PC-3 (cell line): ENCODE measurements around the gene RBSN. TPM values are rescaled to one million over a fixed set of nuclear protein-coding genes. Genes with fewer than 3 reads are reported as not detected.

ENCODE experiments used
- ATAC-seq: fragments of 200-7000 bp; cut with Tn5 transposase; 2 replicates; pipeline ENCODE4 v1.9.1; 2020; ENCODE audit warnings: mild to moderate bottlenecking, moderate library complexity
- BruUV-seq: library from RNA; stranded (reverse); fragments of 400-500 nt; replicated peaks from 2 replicates; lab custom pipeline; 2021; lab: Mats Ljungman, UMichigan
- CTCF ChIA-PET: fragments of 300-600 bp; sonication (Branson Sonifier 250); formaldehyde crosslinking; loops from one replicate; lab custom pipeline; 2022; ENCODE audit warnings: antibody characterized with exemption; lab: Charles Lee
- POLR2A ChIA-PET: fragments of 300-600 bp; sonication (Branson Sonifier 250); formaldehyde crosslinking; loops from one replicate; lab custom pipeline; 2022; ENCODE audit warnings: antibody characterized with exemption; ENCODE audit not compliant: unreplicated experiment; lab: Charles Lee
- DNase-seq: peaks from one replicate; pipeline ENCODE4 v3.0.0-alpha.2; 2015
- H2AFZ ChIP-seq: fragments of 300-600 bp; sonication (generic); 2 replicates; pipeline ENCODE4 v1.6.0; 2016; ENCODE audit warnings: antibody characterized with exemption, low read length
- H3F3A ChIP-seq: fragments of 300-600 bp; sonication (generic); one replicate; pipeline ENCODE4 v1.6.0; 2017; ENCODE audit warnings: antibody characterized with exemption, low read length, control low read depth, mild to moderate bottlenecking; ENCODE audit not compliant: unreplicated experiment
- H3K27ac ChIP-seq: fragments of 300-600 bp; sonication (generic); 2 replicates; pipeline ENCODE4 v1.5.1; 2016; ENCODE audit warnings: mild to moderate bottlenecking, low read length
- H3K27me3 ChIP-seq: fragments of 300-600 bp; sonication (generic); 2 replicates; pipeline ENCODE4 v1.6.1; 2016; ENCODE audit warnings: low read length, mixed read lengths
- H3K36me3 ChIP-seq: fragments of 300-600 bp; sonication (generic); 2 replicates; pipeline ENCODE4 v1.6.1; 2016; ENCODE audit warnings: low read depth, mixed run types, low read length, mixed read lengths
- H3K4me1 ChIP-seq: fragments of 300-600 bp; sonication (generic); 2 replicates; pipeline ENCODE4 v1.5.1; 2016; ENCODE audit warnings: low read length; ENCODE audit not compliant: insufficient read depth
- H3K4me2 ChIP-seq: fragments of 300-600 bp; sonication (generic); 2 replicates; pipeline ENCODE4 v1.6.0; 2016; ENCODE audit warnings: low read length
- H3K4me3 ChIP-seq: fragments of 300-600 bp; sonication (generic); 2 replicates; pipeline ENCODE4 v1.5.1; 2016; ENCODE audit warnings: mild to moderate bottlenecking, low read length, mixed read lengths
- H3K79me2 ChIP-seq: fragments of 300-600 bp; sonication (generic); 2 replicates; pipeline ENCODE4 v1.6.1; 2017; ENCODE audit warnings: low read length, mixed read lengths
- H3K9ac ChIP-seq: fragments of 300-600 bp; sonication (generic); 2 replicates; pipeline ENCODE4 v1.6.0; 2016; ENCODE audit warnings: mild to moderate bottlenecking, low read length
- H3K9me2 ChIP-seq: fragments of 300-600 bp; sonication (generic); replicated peaks from 2 replicates; pipeline ENCODE4 v1.6.1; 2016; ENCODE audit warnings: mixed run types, low read length, mixed read lengths
- H3K9me3 ChIP-seq: fragments of 300-600 bp; sonication (generic); 2 replicates; pipeline ENCODE4 v1.6.1; 2016; ENCODE audit warnings: low read length, mixed read lengths
- H4K20me1 ChIP-seq: fragments of 300-600 bp; sonication (generic); 2 replicates; pipeline ENCODE4 v1.6.1; 2016; ENCODE audit warnings: low read length, mixed read lengths
- EZH2 ChIP-seq: fragments of 300-600 bp; sonication (generic); IDR thresholded peaks from one replicate; pipeline ENCODE4 v1.6.1; 2017; ENCODE audit warnings: antibody characterized with exemption, mild to moderate bottlenecking, low read length; ENCODE audit not compliant: unreplicated experiment
- EZH2phosphoT487 ChIP-seq: fragments of 300-600 bp; sonication (generic); IDR thresholded peaks from 2 replicates; pipeline ENCODE4 v1.6.1; 2018; ENCODE audit warnings: mild to moderate bottlenecking, antibody characterized with exemption, low read length, borderline replicate concordance
- intact Hi-C: fragments of 100-400 bp; cut with micrococcal nuclease; formaldehyde crosslinking; loops from 2 replicates; pipeline ENCODE4 v1.9.0; 2023
- total RNA-seq: library from RNA; depleted of rRNA; stranded (reverse); fragments of >200 nt; gene quantifications from 2 replicates; pipeline ENCODE4 v1.2.3, GENCODE V29; 2014
- TF ChIP-seq, protein P1 (sequence below): fragments of 300-600 bp; sonication (generic); conservative IDR thresholded peaks from 2 replicates; pipeline ENCODE4 v1.5.1; 2017; ENCODE audit warnings: antibody characterized with exemption, low read depth, mild to moderate bottlenecking, low read length

Gene RBSN
- total RNA-seq, 1 experiment from 2014 or later = 18.7 TPM

DNA sequence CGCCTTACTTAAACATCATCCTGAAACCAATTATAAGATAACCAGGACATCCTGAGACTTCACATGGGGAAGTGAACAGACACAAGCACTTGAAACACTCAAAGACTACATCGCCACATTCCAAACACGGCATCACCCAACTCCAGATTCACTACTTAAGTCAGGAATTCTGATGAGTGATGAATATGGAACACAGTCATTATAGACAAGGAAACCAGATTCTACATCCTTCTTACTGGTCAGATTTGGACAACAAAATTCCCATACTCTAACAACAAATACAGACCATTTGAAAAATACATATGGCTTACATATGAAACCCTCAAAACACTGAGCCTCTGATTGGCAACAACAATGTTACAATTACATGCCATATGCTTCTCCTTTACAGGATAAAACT is 13.1 kb upstream of the RBSN start:
- no peaks in the 10 kb centered on the region for H3K79me2 ChIP-seq
- no peaks in the 10 kb centered on the region for H3K9me3 ChIP-seq
- H3K27me3 ChIP-seq = no peaks in the 10 kb centered on the region
- no peaks in the 10 kb centered on the region for H4K20me1 ChIP-seq
- no peaks in the 10 kb centered on the region for H3F3A ChIP-seq
- no TSS peak for BruUV-seq
- H3K27ac ChIP-seq = no peak overlapping the region
- no peak overlapping the region for H3K4me2 ChIP-seq
- no peak overlapping the region for H3K4me3 ChIP-seq
- DNase-seq = no peak
- H2AFZ ChIP-seq = no peak overlapping the region
- no peaks in the 10 kb centered on the region for H3K4me1 ChIP-seq
- ChIA-PET CTCF (no interaction called here), POLR2A (no interaction called here)
- no peak for ATAC-seq
- no peak overlapping the region for H3K9ac ChIP-seq
- TF ChIP-seq EZH2phosphoT487 (no peak), EZH2 (no peak)
- TF ChIP-seq, protein P1, sequence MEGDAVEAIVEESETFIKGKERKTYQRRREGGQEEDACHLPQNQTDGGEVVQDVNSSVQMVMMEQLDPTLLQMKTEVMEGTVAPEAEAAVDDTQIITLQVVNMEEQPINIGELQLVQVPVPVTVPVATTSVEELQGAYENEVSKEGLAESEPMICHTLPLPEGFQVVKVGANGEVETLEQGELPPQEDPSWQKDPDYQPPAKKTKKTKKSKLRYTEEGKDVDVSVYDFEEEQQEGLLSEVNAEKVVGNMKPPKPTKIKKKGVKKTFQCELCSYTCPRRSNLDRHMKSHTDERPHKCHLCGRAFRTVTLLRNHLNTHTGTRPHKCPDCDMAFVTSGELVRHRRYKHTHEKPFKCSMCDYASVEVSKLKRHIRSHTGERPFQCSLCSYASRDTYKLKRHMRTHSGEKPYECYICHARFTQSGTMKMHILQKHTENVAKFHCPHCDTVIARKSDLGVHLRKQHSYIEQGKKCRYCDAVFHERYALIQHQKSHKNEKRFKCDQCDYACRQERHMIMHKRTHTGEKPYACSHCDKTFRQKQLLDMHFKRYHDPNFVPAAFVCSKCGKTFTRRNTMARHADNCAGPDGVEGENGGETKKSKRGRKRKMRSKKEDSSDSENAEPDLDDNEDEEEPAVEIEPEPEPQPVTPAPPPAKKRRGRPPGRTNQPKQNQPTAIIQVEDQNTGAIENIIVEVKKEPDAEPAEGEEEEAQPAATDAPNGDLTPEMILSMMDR = no peak
- no peaks in the 10 kb centered on the region for H3K36me3 ChIP-seq
- H3K9me2 ChIP-seq = no peaks in the 10 kb centered on the region
- intact Hi-C loops = no loop called here

DNA sequence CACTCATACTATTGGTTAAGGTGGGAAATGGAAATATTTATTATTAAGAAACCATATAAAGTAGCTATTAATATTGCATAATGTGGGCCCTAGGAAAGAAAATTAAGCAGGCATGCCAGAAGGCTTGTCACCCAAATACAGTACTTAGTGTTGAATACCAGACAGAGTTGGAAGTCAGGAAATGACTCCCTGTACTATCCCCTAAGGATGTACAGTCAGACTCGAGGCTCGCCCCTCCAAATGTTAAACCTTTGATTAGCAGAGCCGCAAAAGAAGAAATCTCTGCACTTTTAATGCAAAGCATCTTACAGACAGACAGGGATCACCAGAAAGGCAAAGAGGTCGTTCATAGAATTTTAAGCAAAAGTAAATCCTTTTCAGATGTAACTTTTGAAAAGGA is 11.3 kb upstream of the RBSN start:
- H3K9me3 ChIP-seq = no peaks in the 10 kb centered on the region

DNA sequence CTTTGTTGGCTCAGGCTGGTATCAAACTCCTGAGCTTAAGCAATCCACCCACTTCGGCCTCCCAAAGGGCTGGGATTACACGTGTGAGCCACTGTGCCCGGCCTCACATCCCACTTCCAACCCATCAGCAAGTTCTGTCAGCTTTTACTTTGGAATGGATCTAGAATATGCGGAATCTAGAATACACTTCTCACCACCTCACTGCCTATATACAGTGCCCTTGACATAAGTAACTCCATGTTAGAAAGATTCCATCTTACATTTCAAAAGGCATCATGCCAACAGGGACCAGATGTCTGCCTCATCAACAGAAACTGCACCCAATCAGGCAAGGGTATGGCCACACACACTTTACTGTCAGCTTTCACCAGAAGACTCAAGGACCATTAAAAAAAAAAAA is 9.9 kb upstream of the RBSN start:
- H3K9ac ChIP-seq = no peak overlapping the region
- no peaks in the 10 kb centered on the region for H3K36me3 ChIP-seq
- DNase-seq (no peak), ATAC-seq (no peak)
- H2AFZ ChIP-seq = no peak overlapping the region
- no peak overlapping the region for H3K4me2 ChIP-seq
- no peaks in the 10 kb centered on the region for H3K9me2 ChIP-seq
- no peak overlapping the region for H3K27ac ChIP-seq
- no peaks in the 10 kb centered on the region for H3K27me3 ChIP-seq
- H3F3A ChIP-seq = no peaks in the 10 kb centered on the region
- intact Hi-C loops = loop anchor here (1.0 to 5.0 kb wide), 5 partner anchors 98 to 448 kb away; partner anchors contain the start of gene CAPN7
- TF ChIP-seq, protein P1 = no peak
- TF ChIP-seq EZH2 = no peak
- TF ChIP-seq EZH2phosphoT487 = no peak
- H3K4me3 ChIP-seq = no peak overlapping the region
- H3K9me3 ChIP-seq = no peaks in the 10 kb centered on the region
- ChIA-PET CTCF (interaction anchor here (0.6 kb wide), 1 partner anchor 77 kb away, joined by 3 read pairs; no protein-coding TSS in a partner anchor), POLR2A (no interaction called here)
- H3K79me2 ChIP-seq = no peaks in the 10 kb centered on the region
- H4K20me1 ChIP-seq = no peaks in the 10 kb centered on the region
- no TSS peak for BruUV-seq
- H3K4me1 ChIP-seq = no peaks in the 10 kb centered on the region

More for the DNA sequence above, 11.3 kb upstream of the RBSN start:
- Histone ChIP-seq H2AFZ (no peak overlapping the region), H4K20me1 (no peaks in the 10 kb centered on the region), H3K9ac (no peak overlapping the region), H3K9me2 (no peaks in the 10 kb centered on the region), H3F3A (no peaks in the 10 kb centered on the region), H3K27ac (no peak overlapping the region), H3K27me3 (no peaks in the 10 kb centered on the region), H3K79me2 (no peaks in the 10 kb centered on the region), H3K4me3 (no peak overlapping the region), H3K4me2 (no peak overlapping the region), H3K36me3 (no peaks in the 10 kb centered on the region), H3K4me1 (no peaks in the 10 kb centered on the region)
- DNase-seq (no peak), ATAC-seq (no peak)
- intact Hi-C loops = no loop called here
- BruUV-seq = no TSS peak
- TF ChIP-seq, protein P1 = no peak
- TF ChIP-seq EZH2 (no peak), EZH2phosphoT487 (no peak)
- ChIA-PET POLR2A (no interaction called here), CTCF (interaction anchor here (0.6 kb wide), 1 partner anchor 97 kb away, joined by 3 read pairs; no protein-coding TSS in a partner anchor)
